Stimulated activated CD4-positive, alpha-beta T cell treated with anti-CD3 and anti-CD28 coated beads, Interleukin-4, amount 100 ng/mL, for 24 hours (primary cell): ENCODE data around the gene B3GALT5.

ENCODE experiments used
- DNase-seq: peaks from one replicate; pipeline ENCODE4 v3.0.0-alpha.2; 2020

The B3GALT5 gene

GRCh38 chr21:39648879-39649278 is 36.1 kb downstream of the B3GALT5 start:
- no peak for DNase-seq

GRCh38 chr21:39649526-39649925 is 36.8 kb downstream of the B3GALT5 start:
- DNase-seq = no peak

- no peak for DNase-seq
Observed at GRCh38 chr21:39650306-39650705, 37.6 kb downstream of the B3GALT5 start.

GRCh38 chr21:39650801-39651200 is 38.1 kb downstream of the B3GALT5 start:
- DNase-seq = no peak

GRCh38 chr21:39651206-39651605 is 38.5 kb downstream of the B3GALT5 start:
- no peak for DNase-seq

GRCh38 chr21:39654951-39655350 is 42.2 kb downstream of the B3GALT5 start:
- no peak for DNase-seq

GRCh38 chr21:39655589-39655988 is 42.8 kb downstream of the B3GALT5 start:
- no peak for DNase-seq

- DNase-seq = no peak
Observed at GRCh38 chr21:39656209-39656608, 43.5 kb downstream of the B3GALT5 start.

- DNase-seq = no peak
Observed at GRCh38 chr21:39657091-39657689, 44.5 kb downstream of the B3GALT5 start.

GRCh38 chr21:39658066-39658465 is 45.3 kb downstream of the B3GALT5 start:
- no peak for DNase-seq

GRCh38 chr21:39659070-39659815 is 46.5 kb downstream of the B3GALT5 start:
- no peak for DNase-seq

- DNase-seq = no peak
Observed at GRCh38 chr21:39660191-39660980, 47.6 kb downstream of the B3GALT5 start.

- no peak for DNase-seq
Observed at GRCh38 chr21:39661121-39661520, 48.4 kb downstream of the B3GALT5 start.

GRCh38 chr21:39661740-39662139 is 49.0 kb downstream of the B3GALT5 start:
- DNase-seq = no peak

- no peak for DNase-seq
Observed at GRCh38 chr21:39662411-39662953, 49.7 kb downstream of the B3GALT5 start.

GRCh38 chr21:39663066-39663465 is 50.3 kb downstream of the B3GALT5 start:
- no peak for DNase-seq

- no peak for DNase-seq
Observed at GRCh38 chr21:39663742-39664492, 51.2 kb downstream of the B3GALT5 start.

- DNase-seq = no peak
Observed at GRCh38 chr21:39664586-39664985, 51.8 kb downstream of the B3GALT5 start.

GRCh38 chr21:39666026-39666425 is 53.3 kb downstream of the B3GALT5 start:
- DNase-seq = no peak

- no peak for DNase-seq
Observed at GRCh38 chr21:39666681-39667315, 54.1 kb downstream of the B3GALT5 start.

- DNase-seq = no peak
Observed at GRCh38 chr21:39667353-39667891, 54.7 kb downstream of the B3GALT5 start.

GRCh38 chr21:39668369-39668768 is 55.6 kb downstream of the B3GALT5 start:
- DNase-seq = no peak
